SJCRH30 (cell line): Measurements from ENCODE around the gene CD72. TPM values are rescaled to one million over a fixed set of nuclear protein-coding genes. Genes with fewer than 3 reads are reported as not detected.
"Not testable (repeated sequence)": the region's sequence is repeated elsewhere in the genome, so short reads cannot be mapped to it uniquely, and the experiment has no call there.

Experiments
- DNase-seq, 2 experiments: peaks; one replicate each; pipeline ENCODE4 v3.0.0-alpha.2; 2015 to 2020
- H3K27ac ChIP-seq: fragments of 250-450 bp; sonication (Bioruptor Pico); 2 replicates; pipeline ENCODE4 v1.5.1; 2020; ENCODE audit warnings: mild to moderate bottlenecking, moderate library complexity
- H3K27me3 ChIP-seq: fragments of 250-450 bp; sonication (Bioruptor Pico); 2 replicates; pipeline ENCODE4 v1.5.1; 2020; ENCODE audit warnings: mild to moderate bottlenecking, moderate library complexity
- H3K36me3 ChIP-seq: fragments of 250-450 bp; sonication (Bioruptor Pico); 2 replicates; pipeline ENCODE4 v1.5.1; 2020; ENCODE audit warnings: mild to moderate bottlenecking, moderate library complexity
- H3K4me1 ChIP-seq: fragments of 250-450 bp; sonication (Bioruptor Pico); 2 replicates; pipeline ENCODE4 v1.5.1; 2020; ENCODE audit warnings: mild to moderate bottlenecking, moderate library complexity
- H3K4me3 ChIP-seq: fragments of 250-450 bp; sonication (Bioruptor Pico); 2 replicates; pipeline ENCODE4 v1.5.1; 2020; ENCODE audit warnings: mild to moderate bottlenecking, moderate library complexity
- H3K9me3 ChIP-seq: fragments of 250-450 bp; sonication (Bioruptor Pico); replicated peaks from 2 replicates; pipeline ENCODE4 v1.5.1; 2020; ENCODE audit warnings: mild to moderate bottlenecking, moderate library complexity
- total RNA-seq: library from RNA; depleted of rRNA; stranded (reverse); fragments of >200 nt; shearing (Covaris generic); gene quantifications from 2 replicates; pipeline ENCODE4 v1.2.3, GENCODE V29; 2014

CD72 gene
- total RNA-seq, 1 experiment from 2014 or later = not detected

DNA sequence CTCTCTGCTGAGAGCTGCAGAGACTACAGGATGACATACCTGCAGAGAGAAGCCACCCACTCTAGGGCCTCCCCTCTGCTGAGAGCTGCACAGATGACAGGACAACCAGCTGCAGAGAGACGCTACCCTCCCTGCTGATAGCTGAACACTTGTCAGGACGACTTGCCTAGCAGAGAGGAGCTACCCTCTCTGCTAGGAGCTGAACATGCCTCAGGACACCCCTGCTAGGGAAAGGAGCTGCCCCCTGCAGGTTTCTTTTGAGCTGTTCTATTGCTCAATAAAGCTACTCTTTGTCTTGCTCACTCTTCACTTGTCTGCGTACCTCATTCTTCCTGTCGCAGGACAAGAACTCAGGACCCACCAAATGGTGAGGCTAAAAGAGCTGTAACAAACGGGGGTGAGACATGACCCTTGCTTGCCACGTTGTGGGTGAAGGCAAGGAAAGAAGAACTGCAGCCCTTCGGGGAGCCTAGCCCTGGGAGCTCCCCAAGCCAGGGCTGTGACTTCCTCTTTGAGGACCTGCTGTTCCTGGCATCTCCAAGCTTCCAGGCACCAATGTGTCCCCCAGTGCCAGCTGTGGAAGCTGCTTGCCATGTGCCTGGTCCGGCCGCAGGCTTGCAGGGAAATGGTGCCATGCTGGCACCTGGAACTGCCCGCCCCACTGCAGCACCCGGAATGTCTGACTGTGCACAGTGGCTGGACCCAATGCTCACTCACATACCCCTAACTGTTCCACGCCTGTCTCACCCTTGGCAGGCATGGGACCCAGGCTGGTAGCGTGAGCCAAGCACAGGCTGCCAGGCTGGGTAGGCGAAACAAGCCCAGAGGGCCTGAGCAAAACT is 18.2 kb downstream of the CD72 start:
- no peak for DNase-seq
- H3K9me3 ChIP-seq = no peaks in the 10 kb centered on the region
- H3K4me1 ChIP-seq = no peaks in the 10 kb centered on the region
- no peaks in the 10 kb centered on the region for H3K27me3 ChIP-seq
- no peak overlapping the region for H3K4me3 ChIP-seq
- H3K36me3 ChIP-seq = no peaks in the 10 kb centered on the region
- H3K27ac ChIP-seq = no peak overlapping the region

DNA sequence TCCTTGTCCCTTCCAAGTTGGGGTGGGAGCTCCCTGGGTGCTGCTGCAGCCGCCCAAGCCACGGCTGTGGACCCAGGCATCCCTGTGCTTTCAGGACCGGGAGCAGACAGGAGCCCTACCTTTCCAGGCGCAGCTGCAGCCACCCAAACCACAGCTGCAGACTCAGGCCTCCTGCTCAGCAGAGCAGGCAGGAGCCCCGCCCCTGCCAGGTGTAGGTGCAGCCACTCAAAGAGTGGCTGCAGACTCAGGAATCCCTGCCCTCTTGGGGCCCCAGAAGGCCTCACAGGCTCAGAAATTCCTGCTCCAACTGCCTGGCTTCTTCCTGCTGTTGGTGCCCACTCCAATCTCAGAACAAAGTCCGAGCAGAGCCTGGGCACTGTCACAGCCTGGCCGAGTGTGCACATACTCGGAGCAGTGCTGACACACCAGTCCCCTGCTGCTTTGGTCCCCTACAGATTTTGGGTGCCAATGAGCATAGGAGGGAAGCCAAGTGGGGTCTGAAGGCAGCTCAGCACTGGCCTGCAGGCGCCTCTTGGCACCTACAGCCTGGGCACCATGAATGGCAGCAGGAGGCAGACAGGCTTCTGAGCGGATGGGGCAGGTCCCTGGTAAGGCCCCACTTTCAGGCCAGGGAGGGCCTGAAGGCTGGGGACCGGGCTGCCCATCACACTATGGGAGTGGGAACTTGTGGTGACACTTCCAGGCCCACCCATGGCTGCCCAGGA is 19.2 kb downstream of the CD72 start:
- Histone ChIP-seq H3K36me3 (no peaks in the 10 kb centered on the region), H3K4me1 (no peaks in the 10 kb centered on the region), H3K27me3 (no peaks in the 10 kb centered on the region)

DNA sequence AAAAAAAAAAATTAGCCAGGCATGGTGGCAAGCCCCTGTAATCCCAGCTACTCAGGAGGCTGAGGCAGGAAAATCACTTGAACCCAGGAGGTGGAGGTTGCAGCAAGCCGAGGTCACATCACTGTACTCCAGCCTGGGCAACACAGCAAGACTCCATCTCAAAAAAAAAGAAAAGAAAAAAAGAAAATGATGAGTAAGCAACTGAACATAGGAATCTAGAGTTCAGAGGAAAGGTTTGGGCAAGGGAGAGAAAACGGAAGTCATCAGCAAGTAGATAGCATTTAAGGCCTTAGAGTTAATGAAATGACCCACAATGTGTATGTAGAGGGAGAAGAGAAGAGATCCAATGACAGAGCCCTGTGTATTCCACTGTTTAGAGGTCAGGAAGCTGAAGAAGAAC is 21.3 kb downstream of the CD72 start:
- H3K36me3 ChIP-seq, H3K9me3 ChIP-seq, H3K4me1 ChIP-seq, DNase-seq, H3K4me3 ChIP-seq, H3K27me3 ChIP-seq, H3K27ac ChIP-seq: not testable (repeated sequence)

More for the DNA sequence above, 19.2 kb downstream of the CD72 start:
- no peaks in the 10 kb centered on the region for H3K9me3 ChIP-seq
- no peak for DNase-seq
- H3K4me3 ChIP-seq = no peak overlapping the region
- no peak overlapping the region for H3K27ac ChIP-seq

DNA sequence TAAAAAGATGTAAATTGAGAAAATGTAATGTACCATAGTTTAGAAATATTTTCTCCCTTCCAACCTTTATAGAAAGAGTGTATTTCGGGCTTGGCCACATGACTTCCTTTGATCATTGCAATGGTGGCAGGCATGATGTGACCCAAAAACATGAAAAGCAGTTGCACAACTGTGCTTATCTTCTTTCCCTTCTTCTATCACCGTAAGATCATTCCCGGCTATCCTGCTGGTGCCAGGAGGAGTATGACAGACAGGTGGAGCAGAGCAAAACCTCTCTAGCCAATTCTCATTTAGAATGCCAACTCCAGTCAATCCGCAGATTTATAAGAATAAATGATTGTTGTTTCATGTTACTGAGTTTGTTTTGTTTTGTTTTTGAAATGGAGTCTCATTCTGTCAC is 23.7 kb downstream of the CD72 start:
- no peak overlapping the region for H3K27ac ChIP-seq
- no peaks in the 10 kb centered on the region for H3K36me3 ChIP-seq
- no peaks in the 10 kb centered on the region for H3K4me1 ChIP-seq
- no peak overlapping the region for H3K4me3 ChIP-seq
- no peaks in the 10 kb centered on the region for H3K27me3 ChIP-seq
- peaks cover 4% of the 10 kb centered on the region for H3K9me3 ChIP-seq
- DNase-seq = no peak

DNA sequence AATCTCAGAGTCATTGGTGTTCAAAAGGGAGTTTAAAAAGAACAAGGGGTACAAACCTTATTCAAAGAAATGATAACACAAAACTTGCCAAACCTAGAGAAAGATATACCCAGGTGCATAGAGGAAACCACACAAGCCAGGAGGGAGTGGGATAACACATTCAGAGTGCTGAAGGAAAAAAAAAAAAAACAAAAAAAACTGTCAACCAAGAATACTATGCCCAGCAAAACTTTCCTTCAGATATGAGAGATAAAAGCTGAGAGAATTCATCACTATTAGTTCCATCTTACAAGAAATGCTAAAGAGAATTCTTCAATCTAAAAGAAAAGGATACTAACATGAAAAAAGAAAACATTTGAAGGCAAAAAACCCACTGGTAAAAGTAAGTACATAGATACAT is 24.6 kb downstream of the CD72 start:
- peaks cover 4% of the 10 kb centered on the region for H3K9me3 ChIP-seq
- no peaks in the 10 kb centered on the region for H3K27me3 ChIP-seq
- H3K36me3 ChIP-seq = no peaks in the 10 kb centered on the region
- no peak overlapping the region for H3K27ac ChIP-seq
- H3K4me3 ChIP-seq = no peak overlapping the region
- H3K4me1 ChIP-seq = no peaks in the 10 kb centered on the region
- no peak for DNase-seq

DNA sequence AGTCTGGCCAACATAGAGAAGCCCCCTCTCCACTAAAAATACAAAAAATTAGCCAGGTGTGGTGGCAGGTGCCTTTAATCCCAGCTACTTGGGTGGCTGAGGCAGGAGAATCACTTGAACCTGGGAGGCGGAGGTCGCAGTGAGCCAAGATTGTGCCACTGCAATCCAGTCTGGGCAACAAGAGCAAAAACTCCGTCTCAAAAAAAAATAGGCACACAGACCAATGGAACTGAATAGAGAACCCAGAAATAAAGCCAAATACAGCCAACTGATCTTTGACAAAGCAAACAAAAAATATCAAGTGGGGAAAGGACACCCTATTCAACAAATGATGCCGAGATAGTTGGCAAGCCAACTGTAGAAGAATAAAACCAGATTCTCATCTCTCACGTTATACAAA is 29.7 kb downstream of the CD72 start:
- not testable (repeated sequence) for H3K4me3 ChIP-seq, DNase-seq, H3K9me3 ChIP-seq, H3K27me3 ChIP-seq, H3K27ac ChIP-seq, H3K4me1 ChIP-seq, H3K36me3 ChIP-seq

DNA sequence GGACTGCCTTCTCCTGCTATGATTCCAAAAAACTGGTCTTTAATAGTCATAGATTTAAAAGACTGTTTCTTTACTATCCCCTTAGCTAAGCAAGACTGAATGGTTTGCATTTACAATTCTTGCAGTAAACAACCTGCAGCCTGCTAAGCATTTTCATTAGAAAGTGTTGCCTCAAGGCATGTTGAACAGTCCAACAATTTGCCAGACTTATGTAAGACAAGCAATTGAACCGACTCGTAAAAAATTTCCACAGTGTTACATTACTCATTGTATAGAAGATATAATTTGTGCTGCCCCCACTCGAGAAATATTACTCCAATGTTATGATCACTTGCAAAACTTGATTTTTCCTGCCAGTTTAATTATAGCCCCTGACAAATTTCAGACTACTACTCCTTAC is 33.5 kb downstream of the CD72 start:
- DNase-seq, H3K27me3 ChIP-seq, H3K36me3 ChIP-seq, H3K4me1 ChIP-seq, H3K27ac ChIP-seq, H3K4me3 ChIP-seq, H3K9me3 ChIP-seq: not testable (repeated sequence)

DNA sequence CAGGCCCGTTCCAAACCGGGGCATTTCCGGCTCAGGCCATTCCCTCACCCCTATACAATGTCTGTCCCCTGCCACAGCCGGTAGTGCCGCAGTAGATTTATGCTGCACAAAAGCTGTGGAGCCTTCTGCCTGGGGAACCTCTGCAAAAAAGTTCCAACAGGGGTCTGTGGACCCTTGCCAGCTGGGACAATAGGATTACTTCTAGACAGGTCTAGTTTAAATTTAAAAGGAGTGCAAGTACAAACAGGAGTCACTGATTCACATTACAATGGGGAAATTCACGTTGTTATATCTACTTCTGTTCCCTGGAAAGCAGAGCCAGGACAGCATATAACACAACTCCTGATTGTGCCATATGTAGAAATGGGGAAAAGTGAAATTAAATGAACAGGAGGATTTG is 34.7 kb downstream of the CD72 start:
- not testable (repeated sequence) for H3K27ac ChIP-seq, H3K9me3 ChIP-seq, DNase-seq, H3K27me3 ChIP-seq, H3K4me3 ChIP-seq, H3K4me1 ChIP-seq, H3K36me3 ChIP-seq

DNA sequence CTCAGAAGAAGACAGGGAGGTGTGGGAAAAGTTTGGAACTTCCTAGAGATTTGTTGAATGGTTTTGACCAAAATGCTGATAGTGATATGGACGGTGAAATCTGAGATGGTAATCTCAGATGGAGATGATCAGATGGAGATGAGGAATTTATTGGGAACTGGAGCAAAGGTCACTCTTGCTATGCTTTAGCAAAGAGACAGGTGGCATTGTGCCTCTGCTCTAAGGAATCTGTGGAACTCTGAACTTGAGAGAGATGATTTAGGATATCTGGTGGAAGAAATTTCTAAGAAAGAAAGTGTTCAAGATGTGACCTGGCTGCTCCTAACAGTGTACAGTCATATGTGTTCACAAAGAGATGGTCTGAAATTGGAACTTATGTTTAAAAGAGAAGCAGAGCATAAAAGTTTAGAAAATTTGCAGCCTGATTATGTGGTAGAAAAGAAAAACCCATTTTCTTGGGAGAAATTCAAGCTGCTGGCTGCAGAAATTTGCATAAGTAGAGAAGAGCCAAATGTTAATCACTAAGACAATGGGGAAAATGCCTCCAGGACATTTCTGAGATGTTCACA is 38.5 kb downstream of the CD72 start:
- not testable (repeated sequence) for H3K4me3 ChIP-seq, H3K36me3 ChIP-seq, H3K27me3 ChIP-seq, H3K4me1 ChIP-seq, DNase-seq, H3K27ac ChIP-seq, H3K9me3 ChIP-seq

DNA sequence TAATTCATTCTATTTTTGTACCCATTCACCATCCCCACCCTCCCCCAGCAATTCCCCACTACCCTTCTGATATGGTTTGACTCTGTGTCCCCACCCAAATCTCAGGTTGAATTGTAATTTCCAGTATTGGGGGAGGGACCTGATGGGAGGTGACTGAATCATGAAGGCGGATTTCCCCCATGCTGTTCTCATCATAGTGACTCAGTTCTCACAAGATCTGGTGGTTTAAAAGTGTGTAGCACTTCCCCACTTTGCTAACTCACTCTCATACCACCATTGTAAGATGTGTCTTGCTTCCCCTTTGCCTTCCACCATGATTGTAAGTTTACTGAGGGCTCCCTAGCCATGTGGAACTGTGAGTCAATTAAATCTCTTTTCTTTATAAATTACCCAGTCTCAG is 39.1 kb downstream of the CD72 start:
- no peak for DNase-seq
- Histone ChIP-seq H3K36me3 (no peaks in the 10 kb centered on the region), H3K27ac (no peak overlapping the region), H3K9me3 (no peaks in the 10 kb centered on the region), H3K4me1 (no peaks in the 10 kb centered on the region), H3K4me3 (no peak overlapping the region), H3K27me3 (no peaks in the 10 kb centered on the region)

DNA sequence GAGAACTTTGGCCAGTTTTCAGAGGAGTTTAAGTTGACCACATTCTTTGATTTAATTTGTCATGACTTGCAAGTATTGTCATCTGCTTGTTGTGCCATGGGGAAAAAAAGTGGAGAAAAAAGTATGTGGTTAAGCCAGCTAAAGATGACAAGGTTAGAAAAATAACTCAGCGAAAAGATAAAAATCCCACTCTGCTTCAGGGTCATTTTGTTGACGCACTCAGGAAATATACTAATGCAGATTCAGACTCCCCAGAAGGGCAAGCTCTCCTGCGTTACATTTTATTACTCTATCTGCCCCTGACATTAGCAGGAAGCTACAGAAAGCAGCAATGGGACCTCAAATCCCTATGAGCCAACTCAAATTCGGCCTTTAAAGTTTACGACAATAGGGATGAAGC is 40.7 kb downstream of the CD72 start:
- Histone ChIP-seq H3K27me3 (no peaks in the 10 kb centered on the region), H3K27ac (no peak overlapping the region), H3K4me1 (no peaks in the 10 kb centered on the region), H3K36me3 (no peaks in the 10 kb centered on the region), H3K4me3 (no peak overlapping the region), H3K9me3 (no peaks in the 10 kb centered on the region)
- no peak for DNase-seq

DNA sequence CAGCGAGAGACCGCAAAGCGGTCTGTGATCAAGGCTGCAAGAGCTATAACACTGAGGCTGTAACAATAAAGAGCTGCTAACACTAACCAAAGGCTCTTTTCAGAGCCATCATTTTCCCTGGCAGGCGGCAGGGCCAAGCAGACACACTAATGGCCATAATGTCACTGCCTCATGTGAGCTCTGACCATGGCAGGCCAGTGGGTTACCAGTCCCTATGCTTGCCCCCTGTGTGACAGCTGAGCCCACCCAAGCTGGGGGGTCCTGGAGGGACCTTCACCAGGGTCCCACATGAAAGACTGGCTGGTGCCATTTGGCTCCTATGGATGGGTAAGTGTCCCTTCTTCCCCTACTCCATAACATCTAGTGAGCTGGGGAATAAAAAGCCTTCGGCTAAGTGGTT is 42.7 kb downstream of the CD72 start:
- Histone ChIP-seq H3K36me3 (no peaks in the 10 kb centered on the region), H3K27ac (no peak overlapping the region), H3K4me1 (no peaks in the 10 kb centered on the region), H3K9me3 (no peaks in the 10 kb centered on the region), H3K27me3 (no peaks in the 10 kb centered on the region), H3K4me3 (no peak overlapping the region)
- DNase-seq = no peak

DNA sequence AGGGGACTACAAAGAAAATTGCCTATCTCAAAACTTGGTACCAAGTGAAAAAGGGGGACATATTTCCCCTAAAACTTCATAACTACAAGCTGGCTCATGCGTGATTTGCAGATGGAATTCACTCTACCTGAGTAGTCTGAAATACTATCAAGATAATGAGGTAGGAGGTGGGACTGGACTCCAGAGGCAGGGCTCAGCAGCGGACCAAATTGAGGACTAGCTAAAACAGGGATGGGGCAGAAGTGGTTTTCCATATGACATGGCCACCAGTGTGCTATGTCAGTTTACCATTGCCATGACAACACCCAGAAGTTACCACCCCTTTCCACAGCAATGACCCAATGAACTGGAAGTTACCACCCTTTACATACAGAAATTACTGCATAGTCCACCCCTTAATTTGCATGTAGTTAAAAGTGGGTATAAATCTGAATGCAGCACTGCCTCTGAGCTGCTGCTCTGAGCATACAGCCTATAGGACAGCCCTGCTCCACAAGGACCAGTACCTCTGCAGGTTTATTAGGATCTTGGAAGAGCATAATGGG is 43.6 kb downstream of the CD72 start:
- no peaks in the 10 kb centered on the region for H3K4me1 ChIP-seq
- H3K4me3 ChIP-seq = no peak overlapping the region
- no peak for DNase-seq
- no peak overlapping the region for H3K27ac ChIP-seq
- H3K27me3 ChIP-seq = no peaks in the 10 kb centered on the region
- no peaks in the 10 kb centered on the region for H3K36me3 ChIP-seq
- no peaks in the 10 kb centered on the region for H3K9me3 ChIP-seq

DNA sequence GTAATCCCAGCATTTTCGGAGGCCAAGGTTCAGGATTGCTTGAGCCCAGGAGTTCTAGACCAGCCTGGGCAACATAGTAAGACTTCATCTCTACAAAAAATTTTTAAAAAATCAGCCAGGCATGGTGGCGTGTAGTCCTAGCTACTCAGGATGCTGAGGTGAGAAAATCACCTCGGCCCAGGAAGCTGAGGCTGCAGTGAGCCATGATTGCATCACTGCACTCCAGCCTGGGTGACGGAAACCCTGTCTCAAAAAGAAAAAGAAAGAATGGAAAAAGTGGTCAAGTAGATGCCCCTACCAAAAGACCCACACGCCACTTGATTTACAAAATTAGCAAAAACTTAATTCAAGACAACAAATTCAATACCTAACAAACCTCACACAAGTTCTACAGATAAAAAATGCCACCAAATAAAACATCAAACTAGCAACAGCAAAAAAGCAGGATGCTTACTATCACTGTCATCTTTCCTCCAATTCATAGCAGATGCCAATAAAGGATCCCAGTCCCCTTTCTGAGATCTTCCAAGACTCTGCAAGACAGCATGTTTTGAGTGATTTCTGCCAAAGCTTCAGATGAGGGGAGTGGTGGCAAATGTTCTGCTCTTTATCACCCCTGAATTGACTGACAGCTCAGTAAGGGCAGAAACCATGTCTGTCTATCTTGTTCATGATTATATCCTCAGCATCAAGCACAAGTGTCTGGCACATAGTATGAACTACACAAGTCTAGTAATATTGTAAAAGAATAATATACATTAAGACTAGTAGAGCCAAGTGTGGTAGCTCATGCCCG is 47.3 kb downstream of the CD72 start:
- Histone ChIP-seq H3K4me1 (peaks cover 10% of the 10 kb centered on the region), H3K27ac (no peak overlapping the region), H3K9me3 (no peaks in the 10 kb centered on the region), H3K4me3 (no peak overlapping the region), H3K36me3 (no peaks in the 10 kb centered on the region), H3K27me3 (no peaks in the 10 kb centered on the region)
- no peak for DNase-seq

DNA sequence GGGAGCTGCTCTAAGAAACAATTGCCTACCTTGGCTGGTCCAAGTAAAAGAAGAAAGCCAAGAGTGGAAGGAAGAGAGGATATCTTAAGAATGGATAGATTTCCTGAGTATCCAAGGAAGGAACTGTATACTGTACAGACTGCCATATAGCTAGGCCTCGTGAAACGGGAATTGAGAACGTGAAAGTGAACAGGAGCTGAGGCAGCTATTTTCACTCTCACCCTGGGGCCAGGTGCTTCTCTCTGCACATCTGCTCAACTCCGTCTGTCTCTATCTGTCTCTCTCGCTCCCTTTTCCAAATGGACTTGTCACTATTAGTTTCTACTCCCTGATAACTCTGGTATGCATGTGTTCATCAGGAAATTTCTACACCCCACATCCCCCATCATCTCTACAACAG is 49.0 kb downstream of the CD72 start:
- no peak overlapping the region for H3K4me3 ChIP-seq
- DNase-seq = no peak
- no peaks in the 10 kb centered on the region for H3K9me3 ChIP-seq
- H3K27me3 ChIP-seq = no peaks in the 10 kb centered on the region
- peaks cover 13% of the 10 kb centered on the region for H3K4me1 ChIP-seq
- H3K27ac ChIP-seq = no peak overlapping the region
- no peaks in the 10 kb centered on the region for H3K36me3 ChIP-seq
